BLaER1 treated with 17β-estradiol and CSF1 and Interleukin-3, amounts not matched to agents 10 nM and 100 nM (cell line): ENCODE measurements around the gene NAT9.
A peak's percentile ranks its signal among the peaks of the same experiment; 100 is the strongest.

ENCODE experiments used
- H3K27ac ChIP-seq, 11 experiments: shearing (Covaris generic); formaldehyde crosslinking; 2 replicates each; pipeline ENCODE4 v1.8.1; 2022
- H3K27me3 ChIP-seq, 11 experiments: shearing (Covaris generic); formaldehyde crosslinking; 2 replicates each; pipeline ENCODE4 v1.8.1; 2022
- H3K36me3 ChIP-seq, 11 experiments: shearing (Covaris generic); formaldehyde crosslinking; 2 replicates each; pipeline ENCODE4 v1.8.1; 2022
- H3K4me1 ChIP-seq, 10 experiments: shearing (Covaris generic); formaldehyde crosslinking; 2 replicates each; pipeline ENCODE4 v1.8.1; 2022
- H3K4me2 ChIP-seq, 11 experiments: shearing (Covaris generic); formaldehyde crosslinking; 2 replicates each; pipeline ENCODE4 v1.8.1; 2022
- H3K4me3 ChIP-seq, 10 experiments: shearing (Covaris generic); formaldehyde crosslinking; 2 replicates each; pipeline ENCODE4 v1.8.1; 2022
- H3K9ac ChIP-seq, 11 experiments: shearing (Covaris generic); formaldehyde crosslinking; 2 replicates each; pipeline ENCODE4 v1.8.1; 2022
- H3K9me3 ChIP-seq, 11 experiments: shearing (Covaris generic); formaldehyde crosslinking; replicated peaks in 1 of 11; 2 replicates each; pipeline ENCODE4 v1.8.1; 2022
- H4K20me1 ChIP-seq, 11 experiments: shearing (Covaris generic); formaldehyde crosslinking; 2 replicates each; pipeline ENCODE4 v1.8.1; 2022
- Cebpa-rat ChIP-seq, 11 experiments: shearing (Covaris generic); IDR thresholded peaks; 2 replicates each; pipeline ENCODE4 v1.8.1; 2022

NAT9 gene

GRCh38 chr17:74755533-74755932 lies 20.6 kb downstream of the NAT9 start:
- Histone ChIP-seq H3K4me2 (peak overlapping the region; percentile 2 to 100 (median 96); a peak in 17 of 22 replicates), H3K27ac (no peak overlapping the region), H3K4me3 (no peak overlapping the region), H3K36me3 (peaks cover 0 to 64% (median 27%) of the 10 kb centered on the region in 11 experiments; a peak in 14 of 22 replicates), H4K20me1 (peaks cover 98 to 100% (median 100%) of the 10 kb centered on the region in 11 experiments), H3K9ac (no peak overlapping the region; a peak in 1 of 22 replicates), H3K4me1 (peaks cover 86 to 100% (median 98%) of the 10 kb centered on the region in 10 experiments), H3K27me3 (peaks cover 0 to 10% (median 0%) of the 10 kb centered on the region in 11 experiments; a peak in 5 of 22 replicates), H3K9me3 (no peaks in the 10 kb centered on the region)
- no peak for TF ChIP-seq Cebpa-rat (IDR thresholded peaks at IDR 0.05)

- TF ChIP-seq Cebpa-rat (IDR thresholded peaks at IDR 0.05): no peak
- Histone ChIP-seq H3K9me3 (no peaks in the 10 kb centered on the region), H3K4me1 (peaks cover 86 to 100% (median 98%) of the 10 kb centered on the region in 10 experiments), H3K27ac (no peak overlapping the region), H3K27me3 (peaks cover 0 to 16% (median 6%) of the 10 kb centered on the region in 11 experiments; a peak in 9 of 22 replicates), H3K4me2 (peak overlapping the region in 10 of 11 experiments; percentile 2 to 100 (median 95); a peak in 18 of 22 replicates), H3K4me3 (no peak overlapping the region), H3K36me3 (peaks cover 0 to 70% (median 27%) of the 10 kb centered on the region in 11 experiments; a peak in 14 of 22 replicates), H3K9ac (no peak overlapping the region), H4K20me1 (peaks cover 98 to 100% (median 100%) of the 10 kb centered on the region in 11 experiments)
These were observed 21.3 kb downstream of the NAT9 start for GRCh38 chr17:74754832-74755231.

- no peak for TF ChIP-seq Cebpa-rat (IDR thresholded peaks at IDR 0.05)
- Histone ChIP-seq H3K9me3 (no peaks in the 10 kb centered on the region), H3K27me3 (peaks cover 0 to 29% (median 16%) of the 10 kb centered on the region in 11 experiments; a peak in 10 of 22 replicates), H3K4me1 (peaks cover 71 to 89% (median 82%) of the 10 kb centered on the region in 10 experiments), H3K4me3 (no peak overlapping the region), H3K36me3 (peaks cover 0 to 73% (median 27%) of the 10 kb centered on the region in 11 experiments; a peak in 14 of 22 replicates), H3K27ac (no peak overlapping the region), H3K9ac (peak overlapping the region in 2 of 11 experiments; percentile 3 to 69; a peak in 2 of 22 replicates), H4K20me1 (peaks cover 93 to 95% (median 95%) of the 10 kb centered on the region in 11 experiments), H3K4me2 (peak overlapping the region in 8 of 11 experiments; percentile 93 to 100 (median 99); a peak in 15 of 22 replicates)
These were observed 23.2 kb downstream of the NAT9 start for GRCh38 chr17:74752822-74753401.

GRCh38 chr17:74752415-74752814 lies 23.7 kb downstream of the NAT9 start:
- Histone ChIP-seq H3K36me3 (peaks cover 0 to 71% (median 27%) of the 10 kb centered on the region in 11 experiments; a peak in 14 of 22 replicates), H3K27ac (peak overlapping the region in 3 of 11 experiments; percentile 16 to 38 (median 20); a peak in 3 of 22 replicates), H3K4me3 (peak overlapping the region in 3 of 10 experiments; percentile 89 to 100 (median 90); a peak in 4 of 20 replicates), H3K4me1 (peaks cover 71 to 89% (median 82%) of the 10 kb centered on the region in 10 experiments), H3K27me3 (peaks cover 0 to 29% (median 16%) of the 10 kb centered on the region in 11 experiments; a peak in 10 of 22 replicates), H3K9ac (peak overlapping the region in 5 of 11 experiments; percentile 29 to 98 (median 69); a peak in 5 of 22 replicates), H3K4me2 (peak overlapping the region; percentile 93 to 100 (median 99); a peak in 19 of 22 replicates), H4K20me1 (peaks cover 88 to 90% (median 90%) of the 10 kb centered on the region in 11 experiments), H3K9me3 (no peaks in the 10 kb centered on the region)
- peak in 3 of 11 experiments; percentile 19 to 62 (median 56); a peak in 2 of 22 replicates for TF ChIP-seq Cebpa-rat (IDR thresholded peaks at IDR 0.05)

- Histone ChIP-seq H3K4me3 (peak overlapping the region; percentile 87 to 100 (median 90)), H3K4me1 (peaks cover 70 to 85% (median 82%) of the 10 kb centered on the region in 10 experiments)
These were observed 25.6 kb downstream of the NAT9 start for GRCh38 chr17:74750327-74751069.

GRCh38 chr17:74750039-74750326 lies 26.2 kb downstream of the NAT9 start:
- Histone ChIP-seq H3K4me3 (peak overlapping the region; percentile 87 to 100 (median 90)), H4K20me1 (peaks cover 64 to 78% (median 65%) of the 10 kb centered on the region in 11 experiments), H3K27ac (peak overlapping the region; percentile 75 to 96 (median 86); a peak in 19 of 22 replicates), H3K4me1 (peaks cover 70 to 85% (median 82%) of the 10 kb centered on the region in 10 experiments), H3K4me2 (peak overlapping the region; percentile 93 to 100 (median 99)), H3K9me3 (no peaks in the 10 kb centered on the region), H3K27me3 (peaks cover 0 to 47% (median 29%) of the 10 kb centered on the region in 11 experiments; a peak in 13 of 22 replicates), H3K36me3 (peaks cover 0 to 67% (median 28%) of the 10 kb centered on the region in 11 experiments; a peak in 14 of 22 replicates), H3K9ac (peak overlapping the region; percentile 88 to 98 (median 93))
- no peak for TF ChIP-seq Cebpa-rat (IDR thresholded peaks at IDR 0.05)

More at GRCh38 chr17:74750327-74751069, 25.6 kb downstream of the NAT9 start:
- H3K4me2 ChIP-seq: peak overlapping the region; percentile 93 to 100 (median 99)
- peak overlapping the region; percentile 88 to 98 (median 93) for H3K9ac ChIP-seq
- no peaks in the 10 kb centered on the region for H3K9me3 ChIP-seq
- TF ChIP-seq Cebpa-rat (IDR thresholded peaks at IDR 0.05): no peak
- H3K27me3 ChIP-seq: peaks cover 0 to 42% (median 24%) of the 10 kb centered on the region in 11 experiments; a peak in 13 of 22 replicates
- peak overlapping the region; percentile 75 to 96 (median 86); a peak in 16 of 22 replicates for H3K27ac ChIP-seq
- H3K36me3 ChIP-seq: peaks cover 0 to 67% (median 30%) of the 10 kb centered on the region in 11 experiments; a peak in 14 of 22 replicates
- H4K20me1 ChIP-seq: peaks cover 69 to 78% (median 70%) of the 10 kb centered on the region in 11 experiments

- peaks cover 0 to 51% (median 32%) of the 10 kb centered on the region in 11 experiments; a peak in 13 of 22 replicates for H3K27me3 ChIP-seq
- peak overlapping the region; percentile 88 to 98 (median 93) for H3K9ac ChIP-seq
- peaks cover 0 to 66% (median 23%) of the 10 kb centered on the region in 11 experiments; a peak in 14 of 22 replicates for H3K36me3 ChIP-seq
- TF ChIP-seq Cebpa-rat (IDR thresholded peaks at IDR 0.05): no peak
- H3K4me1 ChIP-seq: peaks cover 70 to 85% (median 82%) of the 10 kb centered on the region in 10 experiments
- peak overlapping the region; percentile 75 to 96 (median 86); a peak in 21 of 22 replicates for H3K27ac ChIP-seq
- peak overlapping the region; percentile 87 to 100 (median 90) for H3K4me3 ChIP-seq
- peaks cover 59 to 74% (median 60%) of the 10 kb centered on the region in 11 experiments for H4K20me1 ChIP-seq
- peak overlapping the region; percentile 93 to 100 (median 99) for H3K4me2 ChIP-seq
- no peaks in the 10 kb centered on the region for H3K9me3 ChIP-seq
These were observed 26.7 kb downstream of the NAT9 start for GRCh38 chr17:74749279-74750038.
